Activated B cell treated with CpG ODN at 0.5 μM for 24 hours (primary cell): ENCODE data around the gene KCNK5. TPM values are rescaled to one million over a fixed set of nuclear protein-coding genes. Genes with fewer than 3 reads are reported as not detected.

Source experiments
- ATAC-seq: fragments of 200-7000 bp; cut with Tn5 transposase; one replicate; pipeline ENCODE4 v1.10.0; 2021; ENCODE audit warnings: low read depth, mild to moderate bottlenecking, moderate library complexity
- CTCF ChIA-PET: fragments of 350-600 bp; sonication (Branson Sonifier 250); formaldehyde crosslinking; loops from one replicate; lab custom pipeline; 2021; ENCODE audit warnings: antibody characterized with exemption; lab: Charles Lee
- POLR2A ChIA-PET: fragments of 350-600 bp; sonication (Branson Sonifier 250); formaldehyde crosslinking; loops from one replicate; lab custom pipeline; 2021; ENCODE audit warnings: antibody characterized with exemption; lab: Charles Lee
- DNase-seq: peaks from one replicate; pipeline ENCODE4 v3.0.0; 2022
- H3K27ac Mint-ChIP-seq: one replicate; pipeline ENCODE4 v1.8.0; 2020; ENCODE audit warnings: mixed read lengths
- H3K27me3 Mint-ChIP-seq: one replicate; pipeline ENCODE4 v1.8.0; 2021; ENCODE audit warnings: mixed read lengths
- H3K36me3 Mint-ChIP-seq: one replicate; pipeline ENCODE4 v1.8.0; 2021; ENCODE audit warnings: low read depth, mixed read lengths
- H3K4me1 Mint-ChIP-seq: one replicate; pipeline ENCODE4 v1.8.0; 2021; ENCODE audit warnings: mixed read lengths
- H3K4me3 Mint-ChIP-seq: one replicate; pipeline ENCODE4 v1.8.0; 2020; ENCODE audit warnings: mild to moderate bottlenecking, mixed read lengths
- H3K9me3 Mint-ChIP-seq: one replicate; pipeline ENCODE4 v1.8.0; 2020; ENCODE audit warnings: mixed read lengths
- intact Hi-C: fragments of 100-400 bp; cut with micrococcal nuclease; formaldehyde crosslinking; loops from one replicate; pipeline ENCODE4 v1.15.1; 2024
- total RNA-seq: library from RNA; stranded (reverse); gene quantifications from 2 replicates; pipeline ENCODE4 v1.2.3, GENCODE V29; 2022
- TF ChIP-seq, protein P1 (sequence below): fragments of 200-600 bp; IDR thresholded peaks from one replicate; pipeline ENCODE4 v1.8.0; 2022; ENCODE audit warnings: antibody characterized with exemption, mild to moderate bottlenecking

KCNK5 gene
- total RNA-seq, 1 donor from 2014 or later = not detected

- CTCF ChIA-PET = no interaction called here
- TF ChIP-seq, protein P1, sequence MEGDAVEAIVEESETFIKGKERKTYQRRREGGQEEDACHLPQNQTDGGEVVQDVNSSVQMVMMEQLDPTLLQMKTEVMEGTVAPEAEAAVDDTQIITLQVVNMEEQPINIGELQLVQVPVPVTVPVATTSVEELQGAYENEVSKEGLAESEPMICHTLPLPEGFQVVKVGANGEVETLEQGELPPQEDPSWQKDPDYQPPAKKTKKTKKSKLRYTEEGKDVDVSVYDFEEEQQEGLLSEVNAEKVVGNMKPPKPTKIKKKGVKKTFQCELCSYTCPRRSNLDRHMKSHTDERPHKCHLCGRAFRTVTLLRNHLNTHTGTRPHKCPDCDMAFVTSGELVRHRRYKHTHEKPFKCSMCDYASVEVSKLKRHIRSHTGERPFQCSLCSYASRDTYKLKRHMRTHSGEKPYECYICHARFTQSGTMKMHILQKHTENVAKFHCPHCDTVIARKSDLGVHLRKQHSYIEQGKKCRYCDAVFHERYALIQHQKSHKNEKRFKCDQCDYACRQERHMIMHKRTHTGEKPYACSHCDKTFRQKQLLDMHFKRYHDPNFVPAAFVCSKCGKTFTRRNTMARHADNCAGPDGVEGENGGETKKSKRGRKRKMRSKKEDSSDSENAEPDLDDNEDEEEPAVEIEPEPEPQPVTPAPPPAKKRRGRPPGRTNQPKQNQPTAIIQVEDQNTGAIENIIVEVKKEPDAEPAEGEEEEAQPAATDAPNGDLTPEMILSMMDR = no peak
- POLR2A ChIA-PET = no interaction called here
- Mint-ChIP-seq H3K27ac (no peak overlapping the region), H3K27me3 (peaks cover 16% of the 10 kb centered on the region), H3K9me3 (peaks cover 2% of the 10 kb centered on the region), H3K4me1 (no peaks in the 10 kb centered on the region), H3K36me3 (no peaks in the 10 kb centered on the region), H3K4me3 (no peak overlapping the region)
- intact Hi-C loops = no loop called here
- ATAC-seq = no peak
- DNase-seq = no peak
Observed at GRCh38 chr6:39256294-39256940, 27.1 kb upstream of the KCNK5 start.

- Mint-ChIP-seq H3K9me3 (peaks cover 2% of the 10 kb centered on the region), H3K4me3 (no peak overlapping the region), H3K27ac (no peak overlapping the region), H3K36me3 (no peaks in the 10 kb centered on the region), H3K4me1 (no peaks in the 10 kb centered on the region), H3K27me3 (peaks cover 12% of the 10 kb centered on the region)
- intact Hi-C loops = no loop called here
- ChIA-PET POLR2A (no interaction called here), CTCF (no interaction called here)
- no peak for ATAC-seq
- DNase-seq = no peak
- TF ChIP-seq, protein P1 = no peak
Observed at GRCh38 chr6:39254999-39255535, 25.8 kb upstream of the KCNK5 start.

GRCh38 chr6:39251406-39251805 lies 22.1 kb upstream of the KCNK5 start:
- H3K27me3 Mint-ChIP-seq = peaks cover 11% of the 10 kb centered on the region
- DNase-seq (no peak), ATAC-seq (no peak)
- intact Hi-C loops = no loop called here
- ChIA-PET POLR2A (no interaction called here), CTCF (no interaction called here)
- H3K36me3 Mint-ChIP-seq = no peaks in the 10 kb centered on the region
- TF ChIP-seq, protein P1 = no peak
- no peak overlapping the region for H3K4me3 Mint-ChIP-seq
- H3K27ac Mint-ChIP-seq = no peak overlapping the region
- H3K9me3 Mint-ChIP-seq = peaks cover 2% of the 10 kb centered on the region
- H3K4me1 Mint-ChIP-seq = no peaks in the 10 kb centered on the region

- CTCF ChIA-PET = no interaction called here
- no peaks in the 10 kb centered on the region for H3K36me3 Mint-ChIP-seq
Observed at GRCh38 chr6:39250507-39250906, 21.2 kb upstream of the KCNK5 start.

GRCh38 chr6:39249278-39249677 lies 20.0 kb upstream of the KCNK5 start:
- no peak overlapping the region for H3K4me3 Mint-ChIP-seq
- H3K27me3 Mint-ChIP-seq = peaks cover 11% of the 10 kb centered on the region
- H3K27ac Mint-ChIP-seq = no peak overlapping the region
- intact Hi-C loops = no loop called here
- H3K9me3 Mint-ChIP-seq = no peaks in the 10 kb centered on the region
- DNase-seq = no peak
- no peak for ATAC-seq
- TF ChIP-seq, protein P1 = no peak
- H3K36me3 Mint-ChIP-seq = no peaks in the 10 kb centered on the region
- H3K4me1 Mint-ChIP-seq = no peaks in the 10 kb centered on the region
- ChIA-PET POLR2A (no interaction called here), CTCF (no interaction called here)

More at GRCh38 chr6:39250507-39250906, 21.2 kb upstream of the KCNK5 start:
- TF ChIP-seq, protein P1 = no peak
- H3K4me3 Mint-ChIP-seq = no peak overlapping the region
- H3K4me1 Mint-ChIP-seq = no peaks in the 10 kb centered on the region
- H3K27ac Mint-ChIP-seq = no peak overlapping the region
- peaks cover 11% of the 10 kb centered on the region for H3K27me3 Mint-ChIP-seq
- peaks cover 2% of the 10 kb centered on the region for H3K9me3 Mint-ChIP-seq
- intact Hi-C loops = no loop called here
- no peak for DNase-seq
- POLR2A ChIA-PET = no interaction called here
- no peak for ATAC-seq
